GM20000 (cell line): ENCODE measurements around the gene DEFB121.

Source experiments
- DNase-seq: peaks from one replicate; pipeline ENCODE4 v3.0.0; 2012; ENCODE audit warnings: low spot score
- CTCF ChIP-seq: IDR thresholded peaks from 2 replicates; pipeline ENCODE4 v1.5.1; 2012; ENCODE audit warnings: mild to moderate bottlenecking, control low read depth; ENCODE audit errors: extremely low read depth, missing control alignments

The DEFB121 gene

GRCh38 chr20:31425797-31426196 is 19.8 kb upstream of the DEFB121 start:
- no peak for TF ChIP-seq CTCF
- no peak for DNase-seq

- no peak for DNase-seq
- no peak for TF ChIP-seq CTCF
Measured at GRCh38 chr20:31418307-31418706, 12.3 kb upstream of the DEFB121 start.

GRCh38 chr20:31415653-31416052 is 9.6 kb upstream of the DEFB121 start:
- no peak for TF ChIP-seq CTCF
- DNase-seq, result no peak

GRCh38 chr20:31414381-31414780 is 8.4 kb upstream of the DEFB121 start:
- TF ChIP-seq CTCF, result no peak
- no peak for DNase-seq

- no peak for TF ChIP-seq CTCF
- DNase-seq, result no peak
Measured at GRCh38 chr20:31410011-31410410, 4.0 kb upstream of the DEFB121 start.

GRCh38 chr20:31403886-31404285 is 2.1 kb downstream of the DEFB121 start:
- no peak for TF ChIP-seq CTCF

GRCh38 chr20:31394900-31395299 is 11.1 kb downstream of the DEFB121 start:
- DNase-seq, result no peak
- TF ChIP-seq CTCF, result no peak

More at GRCh38 chr20:31403886-31404285, 2.1 kb downstream of the DEFB121 start:
- DNase-seq, result no peak
